EH (cell line): ENCODE measurements around the gene CBFA2T2.
A peak's percentile ranks its signal among the peaks of the same experiment; 100 is the strongest.
"Not testable (repeated sequence)": the region's sequence is repeated elsewhere in the genome, so short reads cannot be mapped to it uniquely, and the experiment has no call there.

Source experiments
- DNase-seq: peaks from one replicate; pipeline ENCODE4 v3.0.0-alpha.2; 2015; ENCODE audit warnings: low read depth

The CBFA2T2 gene

DNA sequence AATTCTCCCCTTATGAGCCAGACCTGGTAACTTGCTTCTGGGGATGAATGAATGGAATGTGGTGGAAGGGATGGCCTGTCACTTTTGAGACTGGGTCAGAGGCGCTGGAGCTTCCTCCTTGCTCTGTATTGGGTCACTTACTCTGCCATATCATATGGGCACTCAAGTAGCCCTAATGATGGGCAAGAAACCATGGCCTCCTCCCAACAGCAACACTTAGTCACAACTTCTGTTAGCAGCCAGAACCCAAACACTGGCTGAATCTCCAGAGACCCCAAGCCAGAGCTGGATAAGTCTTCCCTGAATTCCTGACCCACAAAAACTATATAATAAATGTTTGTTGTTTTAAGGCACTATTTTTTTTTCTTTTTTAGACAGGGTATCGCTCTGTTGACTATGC, 190.8 kb downstream of the CBFA2T2 start:
- peak; percentile 59 for DNase-seq

DNA sequence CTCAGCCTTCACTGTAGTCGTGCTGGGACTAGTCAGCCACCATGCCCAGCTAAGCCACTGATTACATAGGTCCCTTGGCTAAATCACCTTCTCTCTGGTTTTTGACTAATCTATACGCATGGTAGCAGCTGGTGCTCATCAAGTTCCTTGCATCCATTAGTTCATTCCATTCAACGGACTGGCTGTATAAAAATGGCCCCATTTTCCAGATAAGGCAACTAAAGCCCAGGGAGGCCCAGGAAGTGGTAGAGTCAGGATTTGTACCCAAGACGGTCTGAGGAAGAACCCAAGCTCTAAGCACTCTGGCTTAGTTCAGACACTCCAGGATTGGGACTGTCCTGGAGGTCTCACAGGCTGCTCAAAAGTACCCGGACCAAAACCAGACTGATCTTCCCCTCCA, 191.4 kb downstream of the CBFA2T2 start:
- DNase-seq, result no peak

DNA sequence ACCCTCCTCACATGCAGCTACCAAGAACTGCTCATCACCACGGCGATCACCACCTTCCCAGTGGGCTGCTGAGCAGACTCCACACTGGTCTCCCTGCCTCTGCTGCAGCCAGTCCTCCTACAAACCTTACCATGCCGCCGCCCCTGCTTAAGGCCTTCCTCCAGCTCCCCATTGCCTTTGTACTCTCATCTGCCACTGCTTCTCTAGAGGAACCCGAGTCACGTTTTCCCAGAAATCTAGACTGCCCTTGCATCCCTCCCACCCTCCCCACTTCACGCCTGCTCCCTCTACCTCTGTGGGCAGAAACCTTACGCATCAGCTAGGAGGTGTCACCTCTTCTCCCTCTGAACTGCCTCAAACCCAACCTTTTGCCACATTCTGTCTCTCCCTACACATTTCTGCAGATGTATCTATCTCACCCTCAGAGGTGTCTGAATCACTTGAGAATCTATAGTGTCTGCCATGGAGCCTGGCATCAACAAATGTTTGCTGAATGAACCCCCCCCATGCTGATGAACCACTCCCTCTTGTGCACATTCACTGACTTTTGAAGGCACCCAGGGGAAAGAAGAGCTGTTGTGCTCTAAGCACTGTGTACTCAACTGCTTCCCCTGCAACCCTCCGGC, 191.9 kb downstream of the CBFA2T2 start:
- DNase-seq, result no peak

DNA sequence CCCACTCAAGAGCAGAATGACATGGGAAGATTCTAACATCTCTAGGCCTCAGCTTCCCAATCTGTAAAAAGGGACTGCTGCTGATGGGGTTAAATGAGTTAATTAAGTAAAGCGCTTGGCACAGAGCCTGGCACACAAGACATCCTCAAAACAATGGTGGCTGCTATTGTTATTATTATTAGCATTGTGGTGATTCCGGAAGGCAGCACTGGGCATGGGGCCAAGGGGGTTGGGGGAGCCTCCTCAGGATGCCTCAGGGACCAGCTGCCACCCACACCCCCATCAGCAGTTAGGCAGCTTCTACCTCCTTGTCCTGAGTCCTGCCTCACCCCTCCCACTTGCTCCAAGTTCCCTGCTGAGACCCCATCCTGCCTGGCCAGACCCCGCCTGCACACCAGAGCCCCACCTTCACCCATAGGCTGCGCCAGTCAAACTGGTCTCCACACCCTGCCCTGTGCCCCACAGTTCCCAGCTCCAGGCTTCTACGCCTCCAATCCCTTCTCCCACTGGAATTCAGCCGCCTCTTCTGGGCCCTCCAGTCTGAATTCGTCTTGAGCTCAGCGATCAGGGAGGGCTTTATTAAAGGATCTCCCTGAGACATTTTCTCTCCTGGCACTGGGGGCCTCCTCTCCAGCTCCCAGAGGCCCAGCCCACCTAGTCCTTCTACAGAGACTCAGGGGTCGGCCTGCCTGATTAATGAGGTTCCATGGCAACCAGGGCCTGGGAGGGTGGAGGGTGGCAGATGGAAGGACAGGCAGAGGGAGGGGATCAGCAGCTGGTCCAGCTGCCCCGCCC, 194.8 kb downstream of the CBFA2T2 start:
- peak; percentile 14 for DNase-seq

DNA sequence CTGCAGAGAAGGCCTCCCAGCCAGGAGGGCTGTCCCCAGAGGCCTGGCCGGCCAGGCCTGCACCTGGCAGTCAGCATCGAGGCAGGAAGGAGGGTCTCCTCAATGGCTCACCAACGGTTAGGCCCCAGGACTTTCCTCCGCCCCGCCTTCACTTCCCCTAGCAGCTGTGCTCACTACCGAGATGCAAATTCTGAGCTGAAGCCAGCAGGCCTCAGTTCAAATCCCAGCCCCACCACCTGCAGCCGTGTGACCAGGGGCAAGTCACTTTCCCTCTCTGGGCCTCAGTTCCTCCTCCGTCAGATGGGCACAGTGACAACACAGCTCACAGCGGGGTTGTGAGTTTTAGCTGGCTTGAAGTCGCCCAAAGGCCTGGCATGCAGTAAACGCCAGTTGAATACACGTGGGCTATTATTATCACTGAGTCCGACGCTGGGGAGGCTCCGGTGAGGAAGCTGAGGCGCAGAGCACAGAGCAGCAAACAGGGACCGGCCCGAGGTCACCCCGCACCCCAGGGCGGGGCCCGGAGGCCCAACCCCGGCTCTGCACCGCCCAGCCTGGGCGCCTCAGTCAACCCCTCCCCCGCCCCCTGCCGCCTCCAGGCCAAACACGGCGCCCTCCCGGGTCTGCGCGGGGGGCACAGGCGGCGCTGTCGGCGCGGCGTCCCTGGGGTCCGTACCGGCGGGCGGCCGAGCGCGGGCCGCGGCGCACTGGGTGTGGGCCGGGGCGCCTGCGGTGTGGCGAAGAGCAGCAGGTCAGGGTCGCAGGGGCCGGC, 195.6 kb downstream of the CBFA2T2 start:
- peak; percentile 39 for DNase-seq

DNA sequence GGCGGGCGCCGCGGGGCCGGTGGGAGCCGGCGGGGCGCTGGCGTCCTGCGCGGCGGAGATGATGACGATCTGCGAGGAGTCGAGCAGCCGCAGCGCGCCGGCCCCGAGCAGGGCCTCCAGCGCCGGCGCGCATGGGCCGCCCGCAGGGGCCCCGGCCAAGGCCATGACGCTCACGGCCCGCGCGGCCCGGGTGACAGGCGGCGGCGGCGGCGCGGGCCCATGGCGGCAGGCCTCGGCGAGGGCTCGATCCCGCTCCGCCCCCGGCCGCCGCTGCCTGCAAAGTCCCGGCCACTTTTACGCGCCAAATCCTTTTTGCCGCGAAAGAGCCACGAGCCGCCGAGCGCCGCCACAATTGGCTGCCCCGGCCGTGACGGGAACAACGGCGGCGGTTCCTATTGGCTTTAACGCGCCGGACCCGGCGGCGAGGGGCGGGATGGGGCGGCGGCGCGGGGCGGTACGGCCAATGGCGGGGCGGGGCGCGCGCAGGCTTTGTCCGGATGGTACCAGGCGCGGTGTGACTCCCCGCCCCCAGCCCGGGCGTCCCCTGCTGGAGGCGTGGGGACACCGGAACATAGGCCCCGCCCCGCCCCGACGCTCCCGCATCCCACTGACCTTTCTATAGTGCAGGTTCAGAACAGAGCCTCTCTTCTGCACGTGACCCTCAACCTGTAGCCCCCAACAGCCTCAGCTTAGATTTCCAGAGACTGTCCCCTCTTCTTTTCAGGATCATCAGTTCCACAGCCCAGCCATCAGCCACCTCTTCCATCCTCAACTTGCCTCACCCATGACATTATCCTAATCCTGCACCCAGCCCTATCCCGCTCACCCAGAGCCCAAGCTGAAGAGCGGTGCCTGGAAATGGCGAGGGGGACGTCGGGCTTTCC, 196.4 kb downstream of the CBFA2T2 start, which contains the start of gene E2F1:
E2F1 (minus strand) TSS at position 286 of the 884 bp plus-strand sequence; CDS start at position 165, 121 bp downstream.
- DNase-seq, result peak; percentile 94

DNA sequence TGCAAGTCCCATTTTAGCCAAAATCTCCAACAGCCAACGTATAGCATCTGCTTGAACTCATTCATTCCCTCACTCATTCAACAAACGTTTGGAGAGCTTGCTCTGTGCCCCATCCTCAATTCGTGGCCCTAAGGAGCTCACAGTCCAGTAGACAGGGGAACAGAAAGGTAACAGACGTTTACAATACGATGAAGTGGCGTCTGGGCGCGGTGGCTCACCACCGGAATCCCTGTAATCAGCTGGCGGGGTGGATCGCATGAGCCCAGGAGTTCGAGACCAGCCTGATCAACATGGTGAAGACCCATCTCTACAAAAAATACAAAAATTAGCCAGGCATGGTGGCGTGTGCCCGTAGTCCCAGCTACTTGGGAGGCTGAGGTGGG, 197.1 kb downstream of the CBFA2T2 start:
- DNase-seq, result no peak

DNA sequence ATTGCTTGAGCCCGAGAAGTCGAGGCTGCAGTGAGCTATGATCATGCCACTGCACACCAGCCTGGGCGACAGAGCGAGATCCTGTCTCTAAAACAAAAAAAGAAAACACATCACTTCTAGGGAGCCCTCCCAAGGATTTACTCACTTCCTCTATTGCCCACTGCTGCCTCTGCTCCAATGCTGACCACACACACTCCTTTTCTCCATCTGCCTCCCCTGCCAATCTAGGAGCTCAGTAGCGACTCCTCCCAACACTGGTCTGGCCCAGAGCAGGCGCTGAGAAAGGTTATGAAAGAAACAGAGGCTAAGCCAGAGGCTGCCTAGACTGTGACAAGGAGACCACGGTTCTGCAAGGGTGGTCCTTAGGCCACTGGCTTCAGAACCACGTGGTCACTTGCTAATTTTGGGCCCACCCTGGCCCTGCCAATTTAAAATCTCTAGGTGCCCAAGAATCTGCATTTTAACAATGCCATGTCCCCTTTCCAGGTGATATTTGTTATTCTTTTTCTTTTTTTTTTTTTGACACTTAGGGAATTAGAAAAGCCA, 197.5 kb downstream of the CBFA2T2 start:
- DNase-seq, result peak; percentile 23

DNA sequence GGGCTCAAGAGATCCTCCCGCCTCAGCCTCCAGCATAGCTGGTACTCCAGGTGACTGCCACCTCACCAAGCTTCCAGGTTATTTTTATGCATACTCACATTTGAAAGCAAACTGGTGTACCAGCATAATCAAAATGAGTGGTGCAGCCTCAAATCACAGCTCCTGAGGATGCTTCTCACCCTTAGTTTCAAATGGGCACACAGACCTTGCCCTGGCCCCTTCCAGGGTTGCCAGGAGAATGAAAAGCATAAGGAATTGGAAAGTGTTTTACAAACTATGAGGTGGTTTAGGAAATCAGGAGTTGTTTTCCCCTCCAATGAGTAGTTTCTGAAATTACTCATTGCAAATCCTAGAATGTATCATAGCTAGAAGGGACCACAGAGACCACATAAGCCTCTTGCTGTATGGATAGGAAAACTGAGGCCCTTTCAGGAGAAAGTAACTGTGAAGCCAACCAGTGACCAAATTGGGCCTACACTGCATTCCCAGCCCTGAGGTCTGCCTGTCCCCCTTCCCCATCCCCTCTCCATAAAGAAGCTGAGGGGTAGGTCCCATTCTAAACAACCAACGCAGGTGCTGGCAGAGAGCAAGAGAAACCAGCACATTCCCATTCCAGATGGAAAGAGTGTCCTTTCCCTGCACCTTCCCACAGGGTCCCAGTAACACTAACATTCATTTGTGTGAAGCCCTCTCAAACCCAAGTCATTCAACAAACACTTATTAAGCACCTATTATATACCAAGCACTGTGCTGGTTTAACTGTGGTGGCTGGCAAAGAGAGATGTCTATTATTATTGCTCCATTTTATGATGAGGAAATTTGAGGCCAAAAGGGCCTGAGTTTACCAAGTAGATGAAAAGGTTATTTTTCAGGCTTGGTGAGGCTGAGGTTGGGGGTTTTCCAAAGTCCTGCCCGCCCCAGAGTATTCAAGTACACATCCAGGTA, 198.4 kb downstream of the CBFA2T2 start:
- no peak for DNase-seq

DNA sequence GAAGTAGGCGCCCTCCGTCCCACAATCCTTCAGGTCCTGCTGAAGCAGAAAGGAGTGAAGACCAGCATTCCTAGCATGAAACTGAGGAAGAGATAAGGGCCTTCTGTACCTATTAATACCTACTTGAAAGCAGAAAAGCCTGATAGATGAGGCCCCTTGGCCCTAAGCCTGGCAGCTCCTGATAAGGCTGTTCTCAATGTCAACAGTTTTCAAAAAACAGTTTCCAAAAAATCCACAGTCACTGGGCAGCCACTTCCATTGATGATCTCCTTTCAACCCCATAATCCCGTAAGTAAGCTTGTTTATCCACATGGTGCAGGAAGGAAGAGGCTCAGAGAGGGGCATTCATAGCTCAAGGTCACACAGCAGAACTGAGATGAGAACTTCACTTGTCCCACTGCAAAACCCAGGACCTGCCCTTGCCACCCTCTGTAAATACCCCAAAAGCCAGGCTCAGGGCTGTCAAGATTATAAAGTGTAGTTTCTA, 199.1 kb downstream of the CBFA2T2 start:
- DNase-seq, result no peak

DNA sequence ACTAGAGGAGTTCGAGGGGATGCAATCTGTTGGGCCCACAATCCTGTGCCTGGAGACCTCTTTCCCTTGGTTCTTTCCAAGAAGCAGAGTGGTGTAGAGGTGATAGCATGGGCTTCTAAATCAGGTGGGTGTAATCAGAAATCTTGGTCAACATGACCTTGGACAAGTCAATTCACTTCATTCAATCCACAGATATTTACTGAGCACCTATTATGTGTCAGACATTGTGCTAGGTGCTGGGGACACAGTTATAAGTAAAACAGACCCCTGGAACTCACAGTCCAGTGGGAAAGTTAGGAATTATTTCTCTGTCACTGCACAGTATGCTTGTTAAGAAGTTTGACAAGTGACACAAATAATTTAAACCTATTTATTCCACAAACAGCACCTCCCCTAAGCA, 199.6 kb downstream of the CBFA2T2 start:
- no peak for DNase-seq

DNA sequence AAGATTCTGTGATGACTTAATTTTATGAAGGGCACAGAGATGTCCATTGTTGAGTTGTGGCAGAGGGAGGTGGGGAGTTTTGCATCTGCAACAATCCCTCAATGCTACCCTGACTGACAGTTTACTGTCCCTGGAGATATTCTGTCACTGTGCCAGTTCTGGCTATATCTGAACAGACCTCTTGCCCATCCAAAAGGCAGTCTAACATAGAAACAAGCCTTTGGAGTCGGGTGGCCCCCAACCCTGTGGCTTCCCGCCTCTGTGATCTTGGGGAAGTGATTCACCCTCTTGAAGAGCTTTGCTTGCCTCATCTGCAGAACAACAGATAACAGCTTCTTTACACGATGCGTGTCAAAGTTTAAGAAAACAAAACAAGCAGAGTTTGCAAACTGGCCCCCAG, 200.1 kb downstream of the CBFA2T2 start:
- peak; percentile 48 for DNase-seq

DNA sequence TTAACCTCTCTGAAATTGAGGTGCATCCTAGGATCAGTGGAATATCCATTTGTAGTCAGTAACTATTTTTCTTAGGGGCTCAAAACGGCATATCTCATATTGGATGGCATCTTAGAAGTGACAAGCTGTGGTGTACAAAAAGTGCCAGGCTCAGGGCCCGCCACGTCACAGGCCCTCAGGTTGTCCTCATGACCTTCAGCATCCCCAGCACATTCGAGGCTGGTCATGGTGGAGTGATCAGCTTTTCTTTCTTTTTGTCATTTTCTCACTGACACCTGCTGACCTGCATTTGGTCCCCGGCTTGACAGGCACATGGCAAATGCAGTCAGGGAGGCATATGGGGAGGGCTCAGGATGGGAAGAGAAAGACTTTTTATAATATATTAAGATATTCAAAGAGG, 203.4 kb downstream of the CBFA2T2 start:
- DNase-seq, result no peak

DNA sequence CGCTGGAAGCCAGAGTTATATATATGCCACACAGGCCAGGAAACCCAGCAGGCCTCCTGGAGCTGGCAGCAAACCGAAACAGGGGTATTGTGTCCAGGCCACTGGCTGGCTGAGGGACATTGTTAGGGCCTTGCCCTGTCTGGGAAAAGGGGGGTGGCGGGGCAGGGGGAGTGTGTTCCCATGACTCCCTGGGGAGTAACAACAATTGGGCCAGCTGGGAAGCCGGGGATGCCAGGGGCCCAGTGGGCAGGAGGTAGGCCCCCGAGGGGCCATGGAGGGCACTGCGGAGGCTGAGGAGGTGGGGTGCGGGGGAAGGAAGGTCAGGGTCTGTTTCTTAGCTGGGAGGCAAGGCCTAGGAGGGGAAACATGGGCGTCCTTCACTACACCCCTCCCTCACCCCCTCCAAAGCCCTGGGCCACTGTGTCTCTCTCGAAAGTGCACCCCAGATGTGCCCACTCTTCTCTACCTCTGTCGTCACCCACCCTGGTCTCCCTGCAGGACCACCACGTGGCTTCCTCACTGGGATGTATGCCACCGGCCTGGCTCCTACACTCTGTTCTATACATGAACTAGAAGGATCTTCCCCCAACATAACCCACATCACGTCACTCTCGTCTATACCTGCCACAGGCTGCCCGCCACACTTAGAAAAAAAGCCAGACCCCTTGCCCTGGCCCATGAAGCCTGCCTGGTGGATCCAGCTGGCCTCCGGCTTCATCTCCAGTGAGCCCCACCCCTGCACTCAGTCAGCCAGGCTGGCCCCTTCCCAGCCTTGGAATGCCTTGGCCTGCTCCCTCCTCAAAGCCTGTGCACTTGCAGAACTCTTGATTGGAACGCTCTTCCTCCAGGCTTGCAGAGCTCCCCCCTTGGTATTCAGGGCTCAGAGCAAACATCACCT, 204.1 kb downstream of the CBFA2T2 start:
- DNase-seq, result no peak

DNA sequence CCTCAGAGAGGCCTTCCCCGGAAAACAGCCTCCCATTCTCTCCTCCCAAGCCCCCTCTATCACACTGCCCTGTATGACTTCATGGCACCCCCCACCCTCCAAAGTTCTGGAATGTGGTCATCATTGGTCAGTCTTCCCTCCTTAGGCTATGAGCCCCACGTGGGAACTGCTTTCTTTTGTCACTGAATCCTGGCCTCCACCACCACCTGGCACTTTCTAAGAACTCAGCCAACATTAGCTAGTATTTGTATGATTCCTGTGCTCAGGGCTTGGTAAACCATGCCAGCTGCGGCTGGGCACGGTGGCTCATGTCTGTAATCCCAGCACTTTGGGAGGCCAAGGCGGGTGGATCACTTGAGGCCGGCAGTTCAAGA, 204.7 kb downstream of the CBFA2T2 start:
- DNase-seq, result no peak

DNA sequence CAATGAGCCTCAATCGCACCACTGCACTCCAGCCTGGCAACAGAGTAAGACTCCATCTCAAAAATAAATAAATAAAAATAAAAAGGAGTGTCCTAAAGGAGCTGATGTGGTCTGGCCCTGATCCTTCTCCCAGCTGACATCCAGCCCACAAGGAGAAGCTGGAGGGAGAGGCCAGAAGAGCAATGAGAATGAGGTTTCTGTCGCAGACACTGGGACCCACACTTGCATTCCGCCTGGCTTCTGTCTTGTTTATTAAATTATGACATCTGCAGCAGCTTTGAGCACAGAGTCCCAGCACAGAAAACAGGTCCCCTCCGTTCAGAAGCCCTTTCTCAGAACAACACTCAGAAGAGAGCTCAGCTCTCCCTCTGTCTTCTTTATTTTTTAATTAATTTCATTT, 206.6 kb downstream of the CBFA2T2 start:
- no peak for DNase-seq

DNA sequence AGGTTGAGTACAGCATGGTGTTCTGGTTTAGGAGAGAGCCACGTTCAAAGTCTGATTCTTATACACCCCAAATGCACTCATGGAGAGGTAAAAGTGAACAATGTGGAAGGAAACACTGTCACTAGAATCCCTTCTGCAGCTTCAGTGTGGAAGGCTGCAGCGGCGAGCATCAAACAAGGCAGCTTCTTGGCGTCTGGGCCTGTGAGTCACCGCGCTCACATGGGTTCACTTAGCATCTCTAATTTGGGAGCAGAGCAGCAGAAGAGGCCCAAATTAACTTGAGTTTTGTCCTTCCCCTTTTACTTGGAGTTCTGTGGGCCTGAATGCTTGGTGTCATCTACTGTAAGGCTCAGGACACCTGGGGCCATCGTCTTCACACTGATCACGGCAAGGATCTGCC, 207.2 kb downstream of the CBFA2T2 start:
- peak; percentile 81 for DNase-seq

DNA sequence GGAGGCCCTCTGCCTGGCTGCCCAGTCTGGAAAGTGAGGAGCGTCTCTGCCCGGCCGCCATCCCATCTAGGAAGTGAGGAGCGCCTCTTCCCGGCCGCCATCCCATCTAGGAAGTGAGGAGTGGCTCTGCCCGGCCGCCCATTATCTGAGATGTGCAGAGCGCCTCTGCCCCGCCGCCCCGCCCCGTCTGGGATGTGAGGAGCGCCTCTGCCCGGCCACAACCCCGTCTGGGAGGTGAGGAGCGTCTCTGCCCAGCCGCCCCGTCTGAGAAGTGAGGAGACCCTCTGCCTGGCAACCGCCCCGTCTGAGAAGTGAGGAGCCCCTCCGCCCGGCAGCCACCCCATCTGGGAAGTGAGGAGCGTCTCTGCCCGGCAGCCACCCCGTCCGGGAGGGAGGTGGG, 209.1 kb downstream of the CBFA2T2 start:
- DNase-seq, result not testable (repeated sequence)
